ENCODE measurements around the gene DDIT3. TPM values are rescaled to one million over a fixed set of nuclear protein-coding genes. Genes with fewer than 3 reads are reported as not detected.
A peak's percentile ranks its signal among the peaks of the same experiment; 100 is the strongest.

DDIT3 gene
- total and polyA plus RNA-seq, 2 of the 13 experiments (the other 11 are each of a cell fraction or from before 2014, with no cell fraction given) = 27.5 to 48.7 TPM

DNA sequence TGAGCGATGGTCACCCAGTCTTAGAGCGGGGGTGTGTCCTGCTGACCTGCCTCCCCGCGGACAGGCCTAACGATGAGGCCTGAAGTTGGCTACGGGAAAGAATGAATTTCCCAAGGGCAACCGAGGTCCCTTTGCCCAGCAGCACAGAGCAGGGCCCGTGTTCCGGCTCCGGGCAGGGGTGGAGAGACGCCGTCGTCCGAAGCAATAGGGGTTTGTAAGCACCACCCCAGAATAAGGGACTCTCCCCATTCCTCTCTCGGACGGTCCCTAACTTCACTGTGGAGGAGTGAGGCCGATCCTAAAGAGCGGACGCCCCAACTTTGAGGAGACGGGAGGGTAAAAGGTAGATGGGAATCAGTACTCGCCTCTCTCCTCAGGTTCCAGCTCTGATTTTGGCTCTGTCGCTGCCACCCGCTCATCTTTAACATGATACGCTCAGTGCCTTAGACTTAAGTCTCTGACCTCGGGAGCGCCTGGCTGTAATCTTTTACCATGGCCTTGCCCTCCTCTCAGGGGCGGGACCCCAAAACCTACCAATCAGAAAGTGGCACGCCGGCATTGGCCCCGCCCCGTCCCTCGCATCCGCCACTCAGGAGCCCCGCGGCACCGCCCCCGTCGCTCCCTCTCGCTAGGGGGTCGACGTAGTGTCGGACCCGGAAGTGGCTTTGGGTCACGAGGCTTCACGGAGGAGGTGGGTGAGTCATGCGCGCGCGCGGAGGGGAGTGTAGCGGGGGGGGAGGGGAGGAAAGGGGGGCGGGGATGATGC, at the start of gene DDIT3 (continued):
- TF ChIP-seq ZNF547 (CRISPR knock-in tag; IDR thresholded peaks at IDR 0.05) (peak; percentile 91), TCF12 (IDR thresholded peaks at IDR 0.05) (no peak), TCF12 (CRISPR knock-in tag; IDR thresholded peaks at IDR 0.05) (no peak), ZNF766 (CRISPR knock-in tag; IDR thresholded peaks at IDR 0.05; ENCODE audit: borderline replicate concordance) (0 out of 2 replicates have a peak, but pooled peaks have one; percentile 65), SP5 (CRISPR knock-in tag; IDR thresholded peaks at IDR 0.05; ENCODE audit: borderline replicate concordance, low read depth) (no peak; the same call in 1 of the 2 replicates), ZNF274 (CRISPR knock-in tag; IDR thresholded peaks at IDR 0.05) (peak; percentile 80; the same call in 1 of the 2 replicates), IRF1 (CRISPR knock-in tag; IDR thresholded peaks at IDR 0.05; ENCODE audit: low read depth) (0 out of 2 replicates have a peak, but pooled peaks have one; percentile 71), ZNF781 (CRISPR knock-in tag; IDR thresholded peaks at IDR 0.05; ENCODE audit: borderline replicate concordance, not compliant biosample characterization) (peak; percentile 81), ZFP90 (CRISPR knock-in tag; IDR thresholded peaks at IDR 0.05; ENCODE audit: borderline replicate concordance) (peak; percentile 45; the same call in 1 of the 2 replicates), PPARG (CRISPR knock-in tag; conservative IDR thresholded peaks at IDR 0.05) (peak; percentile 49; the same call in 1 of the 2 replicates), HMGA1 (CRISPR knock-in tag; conservative IDR thresholded peaks at IDR 0.05) (no peak), ZFP37 (CRISPR knock-in tag; IDR thresholded peaks at IDR 0.05; ENCODE audit: borderline replicate concordance) (peak; percentile 84; the same call in 1 of the 2 replicates), ZSCAN29 (CRISPR knock-in tag; conservative IDR thresholded peaks at IDR 0.05) (peak; percentile 82; the same call in 1 of the 2 replicates), ZNF256 (CRISPR knock-in tag; conservative IDR thresholded peaks at IDR 0.05) (0 out of 2 replicates have a peak, but pooled peaks have one; percentile 52), ZNF891 (CRISPR knock-in tag; IDR thresholded peaks at IDR 0.05) (peak; percentile 35; the same call in 1 of the 2 replicates), SALL2 (CRISPR knock-in tag; IDR thresholded peaks at IDR 0.05) (peak; percentile 17; the same call in 1 of the 2 replicates), ZMYM3 (CRISPR knock-in tag; IDR thresholded peaks at IDR 0.05) (no peak)
- TF ChIP-seq, protein P1, sequence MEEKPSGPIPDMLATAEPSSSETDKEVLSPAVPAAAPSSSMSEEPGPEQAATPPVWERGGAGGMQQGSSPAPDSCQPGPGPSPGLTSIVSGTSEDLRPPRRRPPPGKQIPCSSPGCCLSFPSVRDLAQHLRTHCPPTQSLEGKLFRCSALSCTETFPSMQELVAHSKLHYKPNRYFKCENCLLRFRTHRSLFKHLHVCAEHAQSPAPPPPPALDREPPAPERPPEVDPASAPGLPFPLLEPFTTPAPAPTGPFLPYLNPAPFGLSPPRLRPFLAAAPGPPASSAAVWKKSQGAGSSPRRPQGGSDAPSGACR (CRISPR knock-in tag; IDR thresholded peaks at IDR 0.05) = peak; percentile 74; the same call in 1 of the 2 replicates
- TF ChIP-seq, protein P2, sequence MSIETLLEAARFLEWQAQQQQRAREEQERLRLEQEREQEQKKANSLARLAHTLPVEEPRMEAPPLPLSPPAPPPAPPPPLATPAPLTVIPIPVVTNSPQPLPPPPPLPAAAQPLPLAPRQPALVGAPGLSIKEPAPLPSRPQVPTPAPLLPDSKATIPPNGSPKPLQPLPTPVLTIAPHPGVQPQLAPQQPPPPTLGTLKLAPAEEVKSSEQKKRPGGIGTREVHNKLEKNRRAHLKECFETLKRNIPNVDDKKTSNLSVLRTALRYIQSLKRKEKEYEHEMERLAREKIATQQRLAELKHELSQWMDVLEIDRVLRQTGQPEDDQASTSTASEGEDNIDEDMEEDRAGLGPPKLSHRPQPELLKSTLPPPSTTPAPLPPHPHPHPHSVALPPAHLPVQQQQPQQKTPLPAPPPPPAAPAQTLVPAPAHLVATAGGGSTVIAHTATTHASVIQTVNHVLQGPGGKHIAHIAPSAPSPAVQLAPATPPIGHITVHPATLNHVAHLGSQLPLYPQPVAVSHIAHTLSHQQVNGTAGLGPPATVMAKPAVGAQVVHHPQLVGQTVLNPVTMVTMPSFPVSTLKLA (IDR thresholded peaks at IDR 0.05) = peak; percentile 71
- TF ChIP-seq, protein P3, sequence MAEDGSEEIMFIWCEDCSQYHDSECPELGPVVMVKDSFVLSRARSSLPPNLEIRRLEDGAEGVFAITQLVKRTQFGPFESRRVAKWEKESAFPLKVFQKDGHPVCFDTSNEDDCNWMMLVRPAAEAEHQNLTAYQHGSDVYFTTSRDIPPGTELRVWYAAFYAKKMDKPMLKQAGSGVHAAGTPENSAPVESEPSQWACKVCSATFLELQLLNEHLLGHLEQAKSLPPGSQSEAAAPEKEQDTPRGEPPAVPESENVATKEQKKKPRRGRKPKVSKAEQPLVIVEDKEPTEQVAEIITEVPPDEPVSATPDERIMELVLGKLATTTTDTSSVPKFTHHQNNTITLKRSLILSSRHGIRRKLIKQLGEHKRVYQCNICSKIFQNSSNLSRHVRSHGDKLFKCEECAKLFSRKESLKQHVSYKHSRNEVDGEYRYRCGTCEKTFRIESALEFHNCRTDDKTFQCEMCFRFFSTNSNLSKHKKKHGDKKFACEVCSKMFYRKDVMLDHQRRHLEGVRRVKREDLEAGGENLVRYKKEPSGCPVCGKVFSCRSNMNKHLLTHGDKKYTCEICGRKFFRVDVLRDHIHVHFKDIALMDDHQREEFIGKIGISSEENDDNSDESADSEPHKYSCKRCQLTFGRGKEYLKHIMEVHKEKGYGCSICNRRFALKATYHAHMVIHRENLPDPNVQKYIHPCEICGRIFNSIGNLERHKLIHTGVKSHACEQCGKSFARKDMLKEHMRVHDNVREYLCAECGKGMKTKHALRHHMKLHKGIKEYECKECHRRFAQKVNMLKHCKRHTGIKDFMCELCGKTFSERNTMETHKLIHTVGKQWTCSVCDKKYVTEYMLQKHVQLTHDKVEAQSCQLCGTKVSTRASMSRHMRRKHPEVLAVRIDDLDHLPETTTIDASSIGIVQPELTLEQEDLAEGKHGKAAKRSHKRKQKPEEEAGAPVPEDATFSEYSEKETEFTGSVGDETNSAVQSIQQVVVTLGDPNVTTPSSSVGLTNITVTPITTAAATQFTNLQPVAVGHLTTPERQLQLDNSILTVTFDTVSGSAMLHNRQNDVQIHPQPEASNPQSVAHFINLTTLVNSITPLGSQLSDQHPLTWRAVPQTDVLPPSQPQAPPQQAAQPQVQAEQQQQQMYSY (CRISPR knock-in tag; IDR thresholded peaks at IDR 0.05) = no peak
- TF ChIP-seq, protein P4, sequence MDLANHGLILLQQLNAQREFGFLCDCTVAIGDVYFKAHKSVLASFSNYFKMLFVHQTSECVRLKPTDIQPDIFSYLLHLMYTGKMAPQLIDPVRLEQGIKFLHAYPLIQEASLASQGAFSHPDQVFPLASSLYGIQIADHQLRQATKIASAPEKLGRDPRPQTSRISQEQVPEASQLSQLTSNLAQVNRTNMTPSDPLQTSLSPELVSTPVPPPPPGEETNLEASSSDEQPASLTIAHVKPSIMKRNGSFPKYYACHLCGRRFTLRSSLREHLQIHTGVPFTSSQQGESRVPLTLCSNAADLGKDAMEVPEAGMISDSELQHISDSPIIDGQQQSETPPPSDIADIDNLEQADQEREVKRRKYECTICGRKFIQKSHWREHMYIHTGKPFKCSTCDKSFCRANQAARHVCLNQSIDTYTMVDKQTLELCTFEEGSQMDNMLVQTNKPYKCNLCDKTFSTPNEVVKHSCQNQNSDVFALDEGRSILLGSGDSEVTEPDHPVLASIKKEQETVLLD (CRISPR knock-in tag; IDR thresholded peaks at IDR 0.05; ENCODE audit: low read depth) = peak; percentile 94

Measured in HepG2 (cell line).